OCI-LY1 (cell line): ENCODE measurements around the gene GLT8D2.

Source experiments
- EZH2 ChIP-seq: fragments of 200-600 bp; sonication (generic), shearing (Covaris generic); IDR thresholded peaks from 2 replicates; pipeline ENCODE4 v1.8.0; 2017; ENCODE audit warnings: borderline replicate concordance, mixed run types, mild to moderate bottlenecking, antibody characterized with exemption, low read length, moderate library complexity, mixed read lengths
- TF ChIP-seq, protein P1 (sequence below): fragments of 200-600 bp; sonication (generic), shearing (Covaris generic); IDR thresholded peaks from 2 replicates; pipeline ENCODE4 v1.5.1; 2017; ENCODE audit warnings: mild to moderate bottlenecking, antibody characterized with exemption, low read length, moderate library complexity, mixed read lengths

DNA sequence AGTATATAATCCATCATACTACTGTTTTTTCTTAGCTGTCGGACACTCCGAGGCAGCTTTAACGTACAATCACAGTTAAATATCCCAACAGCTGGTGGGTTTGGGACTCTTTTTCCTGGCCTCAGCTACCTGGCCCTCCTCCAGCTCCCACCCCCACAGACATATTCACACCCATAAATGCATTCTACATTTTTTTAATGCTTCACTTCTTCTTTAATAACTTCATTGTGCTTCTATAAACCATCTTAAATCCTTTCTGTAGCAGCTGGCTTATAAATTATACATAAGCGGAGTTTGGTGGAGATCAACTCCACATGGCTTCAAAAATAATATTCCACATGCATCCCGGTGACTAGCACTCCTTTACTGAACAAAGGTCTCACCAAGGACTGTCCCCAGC, 51.0 kb downstream of the GLT8D2 start:
- TF ChIP-seq EZH2, result no peak
- TF ChIP-seq, protein P1, sequence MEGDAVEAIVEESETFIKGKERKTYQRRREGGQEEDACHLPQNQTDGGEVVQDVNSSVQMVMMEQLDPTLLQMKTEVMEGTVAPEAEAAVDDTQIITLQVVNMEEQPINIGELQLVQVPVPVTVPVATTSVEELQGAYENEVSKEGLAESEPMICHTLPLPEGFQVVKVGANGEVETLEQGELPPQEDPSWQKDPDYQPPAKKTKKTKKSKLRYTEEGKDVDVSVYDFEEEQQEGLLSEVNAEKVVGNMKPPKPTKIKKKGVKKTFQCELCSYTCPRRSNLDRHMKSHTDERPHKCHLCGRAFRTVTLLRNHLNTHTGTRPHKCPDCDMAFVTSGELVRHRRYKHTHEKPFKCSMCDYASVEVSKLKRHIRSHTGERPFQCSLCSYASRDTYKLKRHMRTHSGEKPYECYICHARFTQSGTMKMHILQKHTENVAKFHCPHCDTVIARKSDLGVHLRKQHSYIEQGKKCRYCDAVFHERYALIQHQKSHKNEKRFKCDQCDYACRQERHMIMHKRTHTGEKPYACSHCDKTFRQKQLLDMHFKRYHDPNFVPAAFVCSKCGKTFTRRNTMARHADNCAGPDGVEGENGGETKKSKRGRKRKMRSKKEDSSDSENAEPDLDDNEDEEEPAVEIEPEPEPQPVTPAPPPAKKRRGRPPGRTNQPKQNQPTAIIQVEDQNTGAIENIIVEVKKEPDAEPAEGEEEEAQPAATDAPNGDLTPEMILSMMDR, result no peak
